Epithelial cell of proximal tubule (primary cell): ENCODE measurements around the gene ATG10. TPM values are rescaled to one million over a fixed set of nuclear protein-coding genes. Genes with fewer than 3 reads are reported as not detected.

Experiments
- DNase-seq: peaks from one replicate; pipeline ENCODE4 v3.0.0-alpha.2; 2011; ENCODE audit warnings: low read depth
- H3K4me3 ChIP-seq: 2 replicates; pipeline ENCODE4 v1.5.1; 2011; ENCODE audit warnings: low read depth, mild to moderate bottlenecking, low read length
- CTCF ChIP-seq: conservative IDR thresholded peaks from 2 replicates; pipeline ENCODE4 v1.5.1; 2012; ENCODE audit warnings: low read depth, mild to moderate bottlenecking, low read length
- total RNA-seq: library from RNA; depleted of rRNA; stranded (reverse); fragments of >200 nt; gene quantifications from 2 replicates; pipeline ENCODE4 v1.2.3, GENCODE V29; 2015

ATG10 gene
- total RNA-seq, 1 donor from 2014 or later = 20.9 TPM

- H3K4me3 ChIP-seq = no peak overlapping the region
- no peak for DNase-seq
- no peak for TF ChIP-seq CTCF
Measured at GRCh38 chr5:82275216-82275664, 303.4 kb downstream of the ATG10 start.

- no peak for TF ChIP-seq CTCF
- no peak for DNase-seq
- H3K4me3 ChIP-seq = peak overlapping the region; percentile 97
Measured at GRCh38 chr5:82276800-82277612, 305.2 kb downstream of the ATG10 start.

GRCh38 chr5:82277613-82277986 is 305.8 kb downstream of the ATG10 start:
- no peak for DNase-seq
- TF ChIP-seq CTCF = no peak
- H3K4me3 ChIP-seq = peak overlapping the region; percentile 97

GRCh38 chr5:82277987-82278710 is 306.3 kb downstream of the ATG10 start, which contains the start of gene RPS23:
Gene RPS23, minus strand, starts transcription at chr5:82278354. Its CDS starts 31 bp downstream, at chr5:82278323.
- DNase-seq = peak; percentile 49
- H3K4me3 ChIP-seq = peak within 1 kb of the TSS; percentile 97
- TF ChIP-seq CTCF = no peak

GRCh38 chr5:82278711-82279370 is 307.0 kb downstream of the ATG10 start:
- H3K4me3 ChIP-seq = peak overlapping the region; percentile 97
- no peak for TF ChIP-seq CTCF
- DNase-seq = no peak

GRCh38 chr5:82283893-82284292 is 312.1 kb downstream of the ATG10 start:
- no peak for TF ChIP-seq CTCF
- no peak overlapping the region for H3K4me3 ChIP-seq
- DNase-seq = no peak
